BLaER1 treated with 17β-estradiol and CSF1 and Interleukin-3, amounts not matched to agents 10 nM and 100 nM (cell line): ENCODE results near the gene EPB41L3.

Experiments used
- H3K27ac ChIP-seq, 11 experiments: shearing (Covaris generic); formaldehyde crosslinking; 2 replicates each; pipeline ENCODE4 v1.8.1; 2022
- H3K27me3 ChIP-seq, 11 experiments: shearing (Covaris generic); formaldehyde crosslinking; 2 replicates each; pipeline ENCODE4 v1.8.1; 2022
- H3K36me3 ChIP-seq, 11 experiments: shearing (Covaris generic); formaldehyde crosslinking; 2 replicates each; pipeline ENCODE4 v1.8.1; 2022
- H3K4me1 ChIP-seq, 10 experiments: shearing (Covaris generic); formaldehyde crosslinking; 2 replicates each; pipeline ENCODE4 v1.8.1; 2022
- H3K4me2 ChIP-seq, 11 experiments: shearing (Covaris generic); formaldehyde crosslinking; 2 replicates each; pipeline ENCODE4 v1.8.1; 2022
- H3K4me3 ChIP-seq, 10 experiments: shearing (Covaris generic); formaldehyde crosslinking; 2 replicates each; pipeline ENCODE4 v1.8.1; 2022
- H3K9ac ChIP-seq, 11 experiments: shearing (Covaris generic); formaldehyde crosslinking; 2 replicates each; pipeline ENCODE4 v1.8.1; 2022
- H3K9me3 ChIP-seq, 11 experiments: shearing (Covaris generic); formaldehyde crosslinking; replicated peaks in 1 of 11; 2 replicates each; pipeline ENCODE4 v1.8.1; 2022
- H4K20me1 ChIP-seq, 11 experiments: shearing (Covaris generic); formaldehyde crosslinking; 2 replicates each; pipeline ENCODE4 v1.8.1; 2022
- Cebpa-rat ChIP-seq, 11 experiments: shearing (Covaris generic); IDR thresholded peaks; 2 replicates each; pipeline ENCODE4 v1.8.1; 2022

Gene EPB41L3

GRCh38 chr18:5456577-5457461 is 87.0 kb downstream of the EPB41L3 start:
- no peak for TF ChIP-seq Cebpa-rat (IDR thresholded peaks at IDR 0.05)
- no peaks in the 10 kb centered on the region for H3K9me3 ChIP-seq
- peak overlapping the region in 6 of 11 experiments; percentile 17 to 88 (median 70); a peak in 12 of 22 replicates for H3K27ac ChIP-seq
- H3K4me3 ChIP-seq, result no peak overlapping the region
- H3K4me1 ChIP-seq, result peaks cover 0 to 100% (median 16%) of the 10 kb centered on the region in 10 experiments; a peak in 12 of 20 replicates
- peak overlapping the region in 5 of 11 experiments; percentile 33 to 81 (median 67); a peak in 8 of 22 replicates for H3K4me2 ChIP-seq
- no peaks in the 10 kb centered on the region for H3K27me3 ChIP-seq
- no peaks in the 10 kb centered on the region; a peak in 2 of 22 replicates for H3K36me3 ChIP-seq
- H3K9ac ChIP-seq, result peak overlapping the region in 4 of 11 experiments; percentile 39 to 77 (median 58); a peak in 7 of 22 replicates
- no peaks in the 10 kb centered on the region for H4K20me1 ChIP-seq

DNA sequence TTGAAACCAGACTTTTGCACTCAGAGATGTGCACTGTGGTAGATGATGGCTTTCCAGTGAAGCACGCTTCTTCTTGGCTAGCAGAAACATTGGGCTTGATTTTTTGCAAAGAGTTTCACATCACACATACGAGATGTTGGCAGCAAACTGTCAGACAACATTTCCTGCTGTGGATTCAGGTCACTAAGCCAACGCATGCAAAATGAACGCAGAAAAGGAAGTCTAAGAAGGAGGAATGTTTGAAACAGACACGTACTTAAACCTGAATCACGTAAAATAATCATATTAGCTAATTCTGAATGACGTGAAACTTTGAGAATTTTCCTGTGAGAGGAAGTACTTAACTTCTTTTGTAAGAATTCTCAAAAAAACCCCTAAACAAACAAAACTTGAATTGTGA is 88.1 kb downstream of the EPB41L3 start:
- peak overlapping the region in 3 of 11 experiments; percentile 39 to 77 (median 73); a peak in 6 of 22 replicates for H3K9ac ChIP-seq

DNA sequence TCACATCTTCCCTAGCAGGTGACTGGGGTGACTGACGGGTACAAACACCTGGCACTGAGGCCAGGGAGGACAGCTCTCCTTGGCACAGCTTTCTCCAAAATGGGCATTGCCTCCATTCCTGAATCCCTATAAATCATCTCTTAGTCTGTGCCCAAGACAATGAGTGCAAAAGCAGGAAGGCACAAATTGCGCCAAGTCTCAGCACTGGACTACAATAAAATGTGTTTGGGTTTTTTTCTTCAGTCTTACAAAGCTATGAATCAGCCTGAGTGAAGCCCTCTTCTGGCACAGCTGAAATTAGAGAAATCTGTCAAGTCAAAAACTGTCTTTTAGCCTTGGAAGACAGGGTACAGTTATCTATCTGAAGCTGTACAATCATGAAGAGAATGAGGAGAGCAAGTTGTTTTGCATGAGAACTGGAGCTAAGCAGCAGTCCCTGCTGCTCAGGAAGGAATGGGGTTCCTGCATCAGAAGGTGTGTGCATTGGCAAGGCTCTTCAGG is 90.8 kb downstream of the EPB41L3 start:
- Histone ChIP-seq H4K20me1 (no peaks in the 10 kb centered on the region), H3K4me3 (no peak overlapping the region), H3K9me3 (no peaks in the 10 kb centered on the region), H3K4me2 (peak overlapping the region in 3 of 11 experiments; percentile 67 to 81 (median 75); a peak in 6 of 22 replicates), H3K9ac (peak overlapping the region in 3 of 11 experiments; percentile 19 to 36 (median 26); a peak in 4 of 22 replicates), H3K27ac (peak overlapping the region in 3 of 11 experiments; percentile 9 to 56 (median 31); a peak in 4 of 22 replicates), H3K4me1 (peaks cover 0 to 99% (median 10%) of the 10 kb centered on the region in 10 experiments; a peak in 10 of 20 replicates), H3K36me3 (no peaks in the 10 kb centered on the region; a peak in 1 of 22 replicates), H3K27me3 (no peaks in the 10 kb centered on the region)
- TF ChIP-seq Cebpa-rat (IDR thresholded peaks at IDR 0.05), result no peak

More for the DNA sequence above, 88.1 kb downstream of the EPB41L3 start:
- H4K20me1 ChIP-seq, result no peaks in the 10 kb centered on the region
- peak overlapping the region in 4 of 11 experiments; percentile 12 to 88 (median 78); a peak in 6 of 22 replicates for H3K27ac ChIP-seq
- H3K4me2 ChIP-seq, result peak overlapping the region in 5 of 11 experiments; percentile 5 to 81 (median 67); a peak in 8 of 22 replicates
- H3K4me3 ChIP-seq, result no peak overlapping the region
- TF ChIP-seq Cebpa-rat (IDR thresholded peaks at IDR 0.05), result no peak
- peaks cover 0 to 100% (median 11%) of the 10 kb centered on the region in 10 experiments; a peak in 10 of 20 replicates for H3K4me1 ChIP-seq
- H3K9me3 ChIP-seq, result no peaks in the 10 kb centered on the region
- H3K36me3 ChIP-seq, result no peaks in the 10 kb centered on the region; a peak in 2 of 22 replicates
- H3K27me3 ChIP-seq, result no peaks in the 10 kb centered on the region

DNA sequence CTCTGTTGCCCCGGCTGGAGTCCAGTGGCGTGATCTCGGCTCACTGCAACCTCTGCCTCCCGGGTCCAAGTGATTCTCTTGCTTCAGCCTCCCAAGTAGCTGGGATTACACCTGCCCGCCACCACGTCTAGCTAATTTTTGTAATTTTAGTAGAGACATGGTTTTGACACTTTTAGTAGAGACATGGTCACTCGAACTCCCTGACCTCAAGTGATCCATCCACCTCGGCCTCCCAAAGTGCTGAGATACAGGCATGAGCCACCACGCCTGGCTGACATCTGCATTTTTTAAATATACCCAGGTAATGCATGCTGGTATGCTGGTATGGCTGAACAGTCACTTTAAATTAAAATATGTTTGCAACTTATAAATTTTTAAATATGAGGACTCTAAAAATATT is 91.9 kb downstream of the EPB41L3 start:
- no peaks in the 10 kb centered on the region for H4K20me1 ChIP-seq
- H3K4me2 ChIP-seq, result peak overlapping the region in 3 of 11 experiments; percentile 21 to 81 (median 66); a peak in 6 of 22 replicates
- H3K9me3 ChIP-seq, result no peaks in the 10 kb centered on the region
- H3K27me3 ChIP-seq, result no peaks in the 10 kb centered on the region
- no peaks in the 10 kb centered on the region; a peak in 1 of 22 replicates for H3K36me3 ChIP-seq
- H3K27ac ChIP-seq, result peak overlapping the region in 2 of 11 experiments; percentile 39 to 63; a peak in 3 of 22 replicates
- H3K4me3 ChIP-seq, result no peak overlapping the region
- H3K4me1 ChIP-seq, result peaks cover 0 to 98% (median 5%) of the 10 kb centered on the region in 10 experiments; a peak in 10 of 20 replicates
- TF ChIP-seq Cebpa-rat (IDR thresholded peaks at IDR 0.05), result no peak
- H3K9ac ChIP-seq, result no peak overlapping the region

- H3K4me1 ChIP-seq, result peaks cover 0 to 98% (median 4%) of the 10 kb centered on the region in 10 experiments; a peak in 9 of 20 replicates
- H4K20me1 ChIP-seq, result no peaks in the 10 kb centered on the region
- no peaks in the 10 kb centered on the region for H3K27me3 ChIP-seq
- TF ChIP-seq Cebpa-rat (IDR thresholded peaks at IDR 0.05), result no peak
- H3K9ac ChIP-seq, result no peak overlapping the region
- H3K9me3 ChIP-seq, result no peaks in the 10 kb centered on the region
- H3K36me3 ChIP-seq, result no peaks in the 10 kb centered on the region; a peak in 1 of 22 replicates
- peak overlapping the region in 3 of 11 experiments; percentile 21 to 81 (median 66); a peak in 8 of 22 replicates for H3K4me2 ChIP-seq
- no peak overlapping the region for H3K4me3 ChIP-seq
- H3K27ac ChIP-seq, result peak overlapping the region in 2 of 11 experiments; percentile 39 to 63; a peak in 5 of 22 replicates
Observed at GRCh38 chr18:5451150-5451549, 92.6 kb downstream of the EPB41L3 start.

DNA sequence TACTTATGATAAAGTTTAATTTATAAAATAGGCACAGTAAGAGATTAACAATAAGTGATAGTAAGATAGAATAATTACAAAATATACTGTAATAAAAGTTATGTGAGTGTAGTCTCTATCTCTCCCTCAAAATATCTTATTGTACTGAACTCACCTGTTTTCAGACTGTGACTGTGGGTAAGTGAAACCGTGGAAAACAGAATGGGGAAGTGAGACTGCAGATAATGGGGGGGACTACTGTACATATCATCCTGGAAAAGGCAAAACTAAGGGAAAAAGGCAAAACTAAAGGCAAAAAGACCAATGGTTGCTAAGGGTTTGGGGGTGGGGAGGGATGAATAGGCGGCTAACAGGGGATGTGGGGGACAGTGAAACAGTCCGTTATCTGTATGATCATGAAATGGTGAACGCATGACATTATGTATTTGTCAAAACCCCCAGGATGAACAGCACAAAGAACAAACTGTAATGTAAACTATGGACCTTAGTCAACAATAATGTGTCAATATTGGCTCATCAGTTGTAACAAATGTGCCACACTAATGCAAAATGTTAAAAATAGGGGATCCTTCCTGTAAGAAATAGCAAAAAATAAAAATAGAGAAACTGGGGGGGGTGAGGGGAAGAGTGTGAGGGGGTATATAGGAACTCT is 93.8 kb downstream of the EPB41L3 start:
- no peak for TF ChIP-seq Cebpa-rat (IDR thresholded peaks at IDR 0.05)
- H3K27me3 ChIP-seq, result no peaks in the 10 kb centered on the region
- H4K20me1 ChIP-seq, result no peaks in the 10 kb centered on the region
- H3K27ac ChIP-seq, result peak overlapping the region in 1 of 11 experiments; percentile 63; a peak in 3 of 22 replicates
- H3K9ac ChIP-seq, result no peak overlapping the region
- H3K4me2 ChIP-seq, result peak overlapping the region in 4 of 11 experiments; percentile 18 to 81 (median 60); a peak in 5 of 22 replicates
- H3K9me3 ChIP-seq, result no peaks in the 10 kb centered on the region
- peaks cover 5 to 97% (median 8%) of the 10 kb centered on the region in 10 experiments; a peak in 19 of 20 replicates for H3K4me1 ChIP-seq
- no peak overlapping the region for H3K4me3 ChIP-seq
- H3K36me3 ChIP-seq, result no peaks in the 10 kb centered on the region; a peak in 1 of 22 replicates

GRCh38 chr18:5447442-5447841 is 96.4 kb downstream of the EPB41L3 start:
- Histone ChIP-seq H3K4me3 (no peak overlapping the region), H4K20me1 (no peaks in the 10 kb centered on the region), H3K4me1 (peaks cover 8 to 97% (median 23%) of the 10 kb centered on the region in 10 experiments; a peak in 19 of 20 replicates), H3K9ac (no peak overlapping the region), H3K36me3 (peaks cover 0 to 4% (median 0%) of the 10 kb centered on the region in 11 experiments; a peak in 2 of 22 replicates), H3K4me2 (peak overlapping the region in 2 of 11 experiments; percentile 4 to 11; a peak in 1 of 22 replicates), H3K27me3 (no peaks in the 10 kb centered on the region), H3K27ac (no peak overlapping the region), H3K9me3 (no peaks in the 10 kb centered on the region)
- TF ChIP-seq Cebpa-rat (IDR thresholded peaks at IDR 0.05), result no peak

DNA sequence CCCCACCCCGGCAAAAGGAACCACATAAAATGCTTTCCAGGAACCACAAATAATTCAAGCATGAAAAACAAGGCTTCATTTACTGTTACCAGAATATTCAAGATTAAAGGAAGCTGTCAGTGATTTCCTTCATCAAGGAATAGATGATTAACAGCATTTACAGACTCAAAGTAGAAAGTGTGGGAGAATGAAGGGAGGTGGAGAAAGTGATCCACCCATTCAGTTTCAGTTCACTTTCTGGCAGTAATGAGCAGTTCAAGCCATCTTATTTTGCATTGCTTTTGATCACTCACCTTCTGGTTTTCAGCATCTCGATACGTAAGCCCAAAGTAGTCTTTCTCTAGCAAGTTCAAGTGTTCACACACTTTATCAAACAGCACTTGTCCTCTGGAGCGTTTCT is 99.0 kb downstream of the EPB41L3 start:
- H3K4me3 ChIP-seq, result no peak overlapping the region; a peak in 1 of 20 replicates
- peaks cover 0 to 4% (median 0%) of the 10 kb centered on the region in 11 experiments; a peak in 2 of 22 replicates for H3K36me3 ChIP-seq
- H3K4me2 ChIP-seq, result peak overlapping the region; percentile 0 to 82 (median 52); a peak in 20 of 22 replicates
- no peaks in the 10 kb centered on the region; a peak in 1 of 22 replicates for H3K9me3 ChIP-seq
- H4K20me1 ChIP-seq, result no peaks in the 10 kb centered on the region
- peaks cover 14 to 93% (median 35%) of the 10 kb centered on the region in 10 experiments; a peak in 19 of 20 replicates for H3K4me1 ChIP-seq
- H3K27ac ChIP-seq, result peak overlapping the region in 4 of 11 experiments; percentile 12 to 65 (median 42); a peak in 6 of 22 replicates
- H3K9ac ChIP-seq, result peak overlapping the region in 2 of 11 experiments; percentile 36 to 40; a peak in 2 of 22 replicates
- TF ChIP-seq Cebpa-rat (IDR thresholded peaks at IDR 0.05), result no peak
- no peaks in the 10 kb centered on the region for H3K27me3 ChIP-seq
